A549 (cell line): Measurements from ENCODE around the gene PFN3. TPM values are rescaled to one million over a fixed set of nuclear protein-coding genes. Genes with fewer than 3 reads are reported as not detected.

Source experiments
- ATAC-seq, 2 experiments: fragments of 200-7000 bp in 1 of 2; fragments of >200 bp in 1 of 2; cut with Nextera tagmentation in 1 of 2; cut with Tn5 transposase in 1 of 2; 3 replicates each; pipeline versions ENCODE4 v1.8.0 to v1.9.1; 2018 to 2020; ENCODE audit warnings: mild to moderate bottlenecking in 1 of 2, moderate library complexity in 1 of 2
- CTCF ChIA-PET: fragments of 300-600 bp; sonication (Branson Sonifier 250); formaldehyde crosslinking; extraction: SDS; loops from one replicate; lab custom pipeline; 2021; ENCODE audit warnings: antibody characterized with exemption, inconsistent platforms; lab: Yijun Ruan, JAX
- POLR2A ChIA-PET: fragments of 350-600 bp; formaldehyde crosslinking; extraction: SDS; loops from one replicate; lab custom pipeline; 2021; ENCODE audit warnings: antibody characterized with exemption, inconsistent platforms; lab: Yijun Ruan, JAX
- DNase-seq, 2 experiments: peaks; one replicate each; pipeline versions ENCODE4 v3.0.0 to v3.0.0-alpha.2; 2011 to 2016; ENCODE audit warnings: low read depth in 1 of 2, low spot score in 1 of 2
- FAIRE-seq: peaks from 2 replicates; lab custom pipeline; 2011; peaks lifted over from hg19 to GRCh38; lab: Jason Lieb, UNC
- H3K27ac ChIP-seq, 2 experiments: fragments of >200 bp; sonication (Bioruptor Twin); formaldehyde crosslinking; 3 replicates each; pipeline ENCODE4 v1.5.1; 2016 to 2017
- H3K4me1 ChIP-seq: fragments of >200 bp; sonication (Bioruptor Twin); formaldehyde crosslinking; 3 replicates; pipeline ENCODE4 v1.6.1; 2016
- H3K4me2 ChIP-seq: fragments of >200 bp; sonication (Bioruptor Twin); formaldehyde crosslinking; 3 replicates; pipeline ENCODE4 v1.6.1; 2016
- H3K4me3 ChIP-seq: fragments of >200 bp; sonication (Bioruptor Twin); formaldehyde crosslinking; 3 replicates; pipeline ENCODE4 v1.5.1; 2016
- H3K9me3 ChIP-seq: fragments of >200 bp; sonication (Bioruptor Twin); formaldehyde crosslinking; 3 replicates; pipeline ENCODE4 v1.6.1; 2016
- CEBPB ChIP-seq, 2 experiments: fragments of >200 bp in 1 of 2; sonication (Bioruptor Twin) in 1 of 2; formaldehyde crosslinking in 1 of 2; IDR thresholded peaks; 2 replicates each; pipeline ENCODE4 v1.6.1; 2012 to 2016
- CHD2 ChIP-seq: fragments of 150-350 bp; IDR thresholded peaks from 2 replicates; pipeline ENCODE4 v1.6.1; 2014; ENCODE audit warnings: low read length; ENCODE audit not compliant: partially characterized antibody
- FOSL2 ChIP-seq, 2 experiments: fragments of 450-650 bp in 1 of 2; fragments of >200 bp in 1 of 2; sonication (Bioruptor Twin) in 1 of 2; formaldehyde crosslinking; IDR thresholded peaks; 2 replicates each; pipeline versions ENCODE4 v1.5.0 to v1.6.1; 2016 to 2020; ENCODE audit warnings: mild to moderate bottlenecking in 1 of 2, moderate library complexity in 1 of 2
- GATA3 ChIP-seq: IDR thresholded peaks from 2 replicates; pipeline ENCODE4 v1.6.1; 2012; ENCODE audit warnings: borderline replicate concordance
- HDAC2 ChIP-seq: fragments of 200-600 bp; sonication (generic); IDR thresholded peaks from 2 replicates; pipeline ENCODE4 v1.6.1; 2016
- HOXA7 ChIP-seq: fragments of 250-450 bp; sonication (Bioruptor Pico); IDR thresholded peaks from 2 replicates; pipeline ENCODE4 v1.5.0; 2020; ENCODE audit warnings: mild to moderate bottlenecking, moderate library complexity
- HOXB13 ChIP-seq: fragments of 250-450 bp; sonication (Bioruptor Pico); IDR thresholded peaks from 2 replicates; pipeline ENCODE4 v1.5.0; 2020; ENCODE audit warnings: low read depth, mild to moderate bottlenecking, moderate library complexity
- HOXB5 ChIP-seq: fragments of 250-450 bp; sonication (Bioruptor Pico); IDR thresholded peaks from 2 replicates; pipeline ENCODE4 v1.5.0; 2020; ENCODE audit warnings: mild to moderate bottlenecking, moderate library complexity
- JUN ChIP-seq, 2 experiments: fragments of >200 bp; sonication (Bioruptor Twin); formaldehyde crosslinking; IDR thresholded peaks; 2 replicates in 1 of 2; 3 replicates in 1 of 2; pipeline ENCODE4 v1.6.1; 2016 to 2017
- JUNB ChIP-seq: fragments of >200 bp; sonication (Bioruptor Twin); formaldehyde crosslinking; IDR thresholded peaks from 2 replicates; pipeline ENCODE4 v1.6.1; 2016
- KDM1A ChIP-seq: fragments of 200-600 bp; sonication (generic); IDR thresholded peaks from 2 replicates; pipeline ENCODE4 v1.6.1; 2016; ENCODE audit warnings: low read depth, mild to moderate bottlenecking
- KDM5A ChIP-seq: fragments of 200-600 bp; sonication (generic); IDR thresholded peaks from 2 replicates; pipeline ENCODE4 v1.6.1; 2016; ENCODE audit warnings: antibody characterized with exemption, mild to moderate bottlenecking
- MAZ ChIP-seq: fragments of 150-350 bp; IDR thresholded peaks from 2 replicates; pipeline ENCODE4 v1.6.1; 2014; ENCODE audit warnings: antibody characterized with exemption, low read depth, low read length, borderline replicate concordance
- NFE2L2 ChIP-seq: fragments of 150-350 bp; conservative IDR thresholded peaks from 2 replicates; pipeline ENCODE4 v1.6.1; 2014; ENCODE audit warnings: low read length
- PHF8 ChIP-seq: fragments of 200-600 bp; sonication (generic); IDR thresholded peaks from 2 replicates; pipeline ENCODE4 v1.6.1; 2016; ENCODE audit warnings: low read depth, mild to moderate bottlenecking, antibody characterized with exemption, moderate library complexity, borderline replicate concordance
- POLR2AphosphoS2 ChIP-seq: conservative IDR thresholded peaks from 2 replicates; pipeline ENCODE4 v1.6.1; 2012; ENCODE audit warnings: low read length, improper control_type of control experiment, inconsistent platforms
- RCOR1 ChIP-seq: fragments of 150-350 bp; IDR thresholded peaks from 2 replicates; pipeline ENCODE4 v1.6.1; 2014; ENCODE audit warnings: antibody characterized with exemption, low read length, low read depth
- ZC3H11A ChIP-seq: fragments of 450-650 bp; IDR thresholded peaks from 2 replicates; pipeline ENCODE4 v1.6.1; 2014; ENCODE audit warnings: antibody characterized with exemption, mild to moderate bottlenecking
- ZFP36 ChIP-seq: fragments of 450-650 bp; IDR thresholded peaks from 2 replicates; pipeline ENCODE4 v1.6.1; 2014; ENCODE audit warnings: borderline replicate concordance; ENCODE audit not compliant: partially characterized antibody
- ZNF302 ChIP-seq: fragments of 250-450 bp; sonication (Bioruptor Pico); IDR thresholded peaks from 2 replicates; pipeline ENCODE4 v1.9.0; 2021; ENCODE audit warnings: inconsistent platforms, mild to moderate bottlenecking, moderate library complexity
- WGBS: methylation state at CpG from one replicate; pipeline ENCODE4 v1.1.6; 2017; ENCODE audit errors: missing lambda C conversion rate; 5-methylcytosine and 5-hydroxymethylcytosine counted together
- polyA plus RNA-seq, 4 experiments: library from polyadenylated mRNA; depleted of rRNA in 3 of 4; stranded (reverse); fragments of >200 nt; fragmentation: RNase III in 1 of 4; extraction: RNeasy Plus Mini Kit Qiagen cat#74134 plus additional on column Dnase treatment in 1 of 4; gene quantifications; 2 replicates in 3 of 4; 3 replicates in 1 of 4; pipeline ENCODE4 v1.2.3, GENCODE V29; 2011 to 2017
- TF ChIP-seq, protein P1 (sequence below): fragments of 200-600 bp; sonication (generic); IDR thresholded peaks from 2 replicates; pipeline ENCODE4 v1.6.1; 2016; ENCODE audit warnings: antibody characterized with exemption, mild to moderate bottlenecking, moderate library complexity
- TF ChIP-seq, protein P2 (sequence below): fragments of >200 bp; sonication (Bioruptor Twin); formaldehyde crosslinking; IDR thresholded peaks from 3 replicates; pipeline ENCODE4 v1.6.1; 2016

PFN3 gene
- polyA plus RNA-seq, 2 of the 4 experiments (the other 2 are of a cell fraction) = not detected

DNA sequence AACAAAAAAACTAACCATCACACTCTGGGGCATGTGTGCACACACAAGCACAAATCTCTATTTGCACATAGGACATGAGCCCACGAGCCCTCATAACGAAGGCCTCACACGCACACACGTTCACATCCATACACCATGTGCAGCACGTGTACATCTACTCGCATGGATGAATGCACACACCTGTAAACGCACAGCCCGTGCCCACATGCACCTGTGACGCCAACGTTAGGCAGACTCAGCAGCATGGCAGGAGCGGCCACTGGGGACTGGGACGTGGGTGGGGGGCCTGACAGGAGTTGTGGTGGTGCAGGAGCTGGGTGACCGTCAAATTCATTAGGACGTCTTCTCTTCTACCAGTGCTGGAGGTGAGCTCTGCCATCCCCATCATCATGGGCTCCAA lies 13.1 kb downstream of the PFN3 start:
- POLR2A ChIA-PET = no interaction called here
- FAIRE-seq (no peak), ATAC-seq (no peak)
- H3K9me3 ChIP-seq = no peaks in the 10 kb centered on the region
- TF ChIP-seq, protein P1, sequence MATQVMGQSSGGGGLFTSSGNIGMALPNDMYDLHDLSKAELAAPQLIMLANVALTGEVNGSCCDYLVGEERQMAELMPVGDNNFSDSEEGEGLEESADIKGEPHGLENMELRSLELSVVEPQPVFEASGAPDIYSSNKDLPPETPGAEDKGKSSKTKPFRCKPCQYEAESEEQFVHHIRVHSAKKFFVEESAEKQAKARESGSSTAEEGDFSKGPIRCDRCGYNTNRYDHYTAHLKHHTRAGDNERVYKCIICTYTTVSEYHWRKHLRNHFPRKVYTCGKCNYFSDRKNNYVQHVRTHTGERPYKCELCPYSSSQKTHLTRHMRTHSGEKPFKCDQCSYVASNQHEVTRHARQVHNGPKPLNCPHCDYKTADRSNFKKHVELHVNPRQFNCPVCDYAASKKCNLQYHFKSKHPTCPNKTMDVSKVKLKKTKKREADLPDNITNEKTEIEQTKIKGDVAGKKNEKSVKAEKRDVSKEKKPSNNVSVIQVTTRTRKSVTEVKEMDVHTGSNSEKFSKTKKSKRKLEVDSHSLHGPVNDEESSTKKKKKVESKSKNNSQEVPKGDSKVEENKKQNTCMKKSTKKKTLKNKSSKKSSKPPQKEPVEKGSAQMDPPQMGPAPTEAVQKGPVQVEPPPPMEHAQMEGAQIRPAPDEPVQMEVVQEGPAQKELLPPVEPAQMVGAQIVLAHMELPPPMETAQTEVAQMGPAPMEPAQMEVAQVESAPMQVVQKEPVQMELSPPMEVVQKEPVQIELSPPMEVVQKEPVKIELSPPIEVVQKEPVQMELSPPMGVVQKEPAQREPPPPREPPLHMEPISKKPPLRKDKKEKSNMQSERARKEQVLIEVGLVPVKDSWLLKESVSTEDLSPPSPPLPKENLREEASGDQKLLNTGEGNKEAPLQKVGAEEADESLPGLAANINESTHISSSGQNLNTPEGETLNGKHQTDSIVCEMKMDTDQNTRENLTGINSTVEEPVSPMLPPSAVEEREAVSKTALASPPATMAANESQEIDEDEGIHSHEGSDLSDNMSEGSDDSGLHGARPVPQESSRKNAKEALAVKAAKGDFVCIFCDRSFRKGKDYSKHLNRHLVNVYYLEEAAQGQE = no peak
- TF ChIP-seq HOXB5 (CRISPR knock-in tag) (no peak), KDM1A (no peak), MAZ (no peak), RCOR1 (no peak), JUNB (no peak), NFE2L2 (no peak)
- TF ChIP-seq, all 56 proteins: peak for 0
- CTCF ChIA-PET = interaction anchor here (0.6 to 43.1 kb wide), 7 partner anchors 8 to 674 kb away, joined by 3 to 1107 read pairs (median 63); partner anchors contain the start of genes F12, PDLIM7, PFN3 and PRR7
- no peak overlapping the region for H3K4me2 ChIP-seq
- no peak overlapping the region for H3K27ac ChIP-seq
- 83% methylated on average over 14 of the region's 14 CpGs for WGBS
- H3K4me1 ChIP-seq = peaks cover 18% of the 10 kb centered on the region
- H3K4me3 ChIP-seq = no peak overlapping the region
- DNase-seq = no peak

DNA sequence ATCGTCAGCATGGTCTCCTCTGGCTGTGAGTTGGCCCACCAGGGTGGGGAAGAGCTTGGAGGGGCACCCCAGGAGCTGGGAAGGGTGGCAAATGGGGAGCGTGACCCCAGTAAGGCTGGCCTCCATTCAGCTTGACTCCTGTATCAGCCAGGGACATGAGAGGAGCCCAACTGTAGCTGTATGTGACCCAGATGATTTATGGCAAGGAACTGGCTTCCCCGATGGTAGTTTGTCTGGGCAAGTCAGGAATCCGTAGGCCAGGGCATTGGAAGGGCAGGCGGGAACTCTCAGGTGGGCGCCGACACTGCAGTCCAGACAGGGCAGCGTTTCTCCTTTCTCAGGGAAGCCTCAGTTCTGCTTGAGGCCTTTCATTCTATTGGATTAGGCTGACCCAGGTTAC lies 13.9 kb downstream of the PFN3 start:
- 88% methylated on average over 8 of the region's 8 CpGs for WGBS

DNA sequence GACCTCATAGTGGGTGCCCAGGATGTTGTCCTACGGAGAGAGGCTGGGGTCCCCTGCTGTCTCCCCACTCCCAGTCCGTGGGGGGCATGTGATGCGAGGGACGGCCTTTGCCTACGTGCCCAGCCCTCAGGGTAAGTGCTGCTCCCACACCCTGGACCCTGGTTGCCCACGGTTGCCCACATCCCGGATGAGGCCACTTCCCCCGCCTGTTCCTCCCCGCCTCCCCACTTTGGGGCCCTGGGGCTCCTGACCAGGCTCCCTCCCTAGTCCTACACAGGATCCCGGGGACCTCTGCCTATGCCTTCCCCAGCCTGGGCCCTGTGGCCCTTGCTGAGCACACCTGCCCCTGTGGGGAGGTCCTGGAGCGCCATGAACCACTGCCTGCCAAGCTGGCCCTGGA lies 14.7 kb downstream of the PFN3 start:
- POLR2A ChIA-PET = interaction anchor here (1.0 kb wide), 1 partner anchor 15 kb away, joined by 5 read pairs; no protein-coding TSS in a partner anchor
- CTCF ChIA-PET = interaction anchor here (0.6 to 43.1 kb wide), 4 partner anchors 6 to 226 kb away, joined by 3 to 1107 read pairs (median 733); partner anchors contain the start of genes F12, PFN3, PRR7 and SLC34A1
- ATAC-seq (no peak), DNase-seq (no peak), FAIRE-seq (no peak)
- H3K9me3 ChIP-seq = no peaks in the 10 kb centered on the region
- no peak overlapping the region for H3K4me2 ChIP-seq
- H3K27ac ChIP-seq = no peak overlapping the region
- no peak overlapping the region for H3K4me3 ChIP-seq
- TF ChIP-seq HOXB5 (CRISPR knock-in tag) (no peak), ZFP36 (no peak), FOSL2 (IDR thresholded peaks at IDR 0.05) (no peak), FOSL2 (CRISPR knock-in tag; IDR thresholded peaks at IDR 0.05) (no peak), CEBPB (IDR thresholded peaks at IDR 0.05) (no peak), HOXA7 (CRISPR knock-in tag) (no peak), ZNF302 (CRISPR knock-in tag) (no peak), PHF8 (no peak), POLR2AphosphoS2 (no peak)
- H3K4me1 ChIP-seq = peaks cover 18% of the 10 kb centered on the region
- 70% methylated on average over 7 of the region's 11 CpGs for WGBS

More for the DNA sequence above, 13.9 kb downstream of the PFN3 start:
- FAIRE-seq (no peak), ATAC-seq (no peak), DNase-seq (no peak)
- ChIA-PET CTCF (interaction anchor here (0.7 to 43.1 kb wide), 5 partner anchors 7 to 67 kb away, joined by 3 to 1107 read pairs (median 359); partner anchors contain the start of genes F12, PFN3, PRR7 and SLC34A1), POLR2A (no interaction called here)
- no peaks in the 10 kb centered on the region for H3K9me3 ChIP-seq
- no peak overlapping the region for H3K27ac ChIP-seq
- no peak overlapping the region for H3K4me3 ChIP-seq
- no peak overlapping the region for H3K4me2 ChIP-seq
- TF ChIP-seq JUN (IDR thresholded peaks at IDR 0.05) (no peak), GATA3 (no peak), ZC3H11A (no peak), KDM5A (no peak), HDAC2 (no peak), HOXB5 (CRISPR knock-in tag) (no peak), HOXB13 (CRISPR knock-in tag) (no peak), CHD2 (no peak)
- TF ChIP-seq, protein P2, sequence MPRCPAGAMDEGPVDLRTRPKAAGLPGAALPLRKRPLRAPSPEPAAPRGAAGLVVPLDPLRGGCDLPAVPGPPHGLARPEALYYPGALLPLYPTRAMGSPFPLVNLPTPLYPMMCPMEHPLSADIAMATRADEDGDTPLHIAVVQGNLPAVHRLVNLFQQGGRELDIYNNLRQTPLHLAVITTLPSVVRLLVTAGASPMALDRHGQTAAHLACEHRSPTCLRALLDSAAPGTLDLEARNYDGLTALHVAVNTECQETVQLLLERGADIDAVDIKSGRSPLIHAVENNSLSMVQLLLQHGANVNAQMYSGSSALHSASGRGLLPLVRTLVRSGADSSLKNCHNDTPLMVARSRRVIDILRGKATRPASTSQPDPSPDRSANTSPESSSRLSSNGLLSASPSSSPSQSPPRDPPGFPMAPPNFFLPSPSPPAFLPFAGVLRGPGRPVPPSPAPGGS = no peak
- TF ChIP-seq, all 56 proteins: peak for 0
- H3K4me1 ChIP-seq = peaks cover 18% of the 10 kb centered on the region
